HG03439 (cell line): Measurements from ENCODE around the gene CSNK2B.

Source experiments
- ATAC-seq: cut with Tn5 transposase; IDR thresholded peaks from one replicate; pipeline ENCODE4 v1.9.1; 2021; ENCODE audit warnings: mild to moderate bottlenecking, moderate library complexity; ENCODE audit not compliant: unreplicated experiment

Gene CSNK2B

DNA sequence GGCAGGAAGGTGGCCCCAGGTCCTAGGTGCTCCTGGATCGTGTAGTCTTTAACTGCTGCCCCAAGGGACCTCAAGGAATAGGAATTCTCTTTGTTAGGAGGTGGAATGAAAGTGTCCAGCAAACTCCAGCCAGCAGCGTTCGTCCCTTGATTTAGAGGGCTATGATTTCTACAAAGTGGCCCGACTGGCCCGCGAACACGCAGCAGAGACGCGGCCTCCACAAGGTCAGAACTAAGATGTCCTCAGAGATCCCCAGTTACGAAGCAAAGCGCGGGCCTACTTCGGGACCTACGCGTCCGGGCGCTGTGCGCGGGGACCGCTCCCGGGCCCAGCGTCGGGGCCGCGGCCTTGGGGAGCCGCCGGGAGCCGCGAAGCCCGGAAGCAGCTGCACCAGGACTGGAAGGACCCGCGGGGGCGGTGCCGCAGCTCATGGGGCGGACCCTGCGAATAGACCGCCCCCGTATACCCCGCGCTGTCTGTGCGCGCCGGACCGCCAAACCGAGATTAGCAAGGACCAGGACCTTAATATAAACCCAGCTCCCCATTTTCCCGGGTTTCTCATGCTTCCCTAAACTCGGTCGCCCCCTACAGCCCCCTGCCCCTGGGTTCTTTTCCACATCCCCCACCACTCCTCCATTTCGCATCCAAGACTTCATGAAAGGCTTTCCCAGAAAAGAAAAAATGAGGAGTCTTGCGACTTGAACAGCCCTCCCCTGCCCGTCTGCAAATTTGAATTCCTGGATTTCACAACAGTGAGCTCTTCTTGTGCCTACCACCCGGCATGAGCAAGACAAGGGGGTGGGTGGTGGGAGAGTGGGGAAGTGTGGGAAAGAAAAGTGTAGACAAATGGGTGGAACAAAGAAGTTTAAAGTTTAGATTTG is 5.3 kb upstream of the CSNK2B start, which contains the start of gene C6orf47:
C6orf47 (minus strand) TSS at position 398 of the 881 bp plus-strand sequence. CDS start 831 bp downstream, outside the sequence.
- peak; percentile 37 for ATAC-seq

DNA sequence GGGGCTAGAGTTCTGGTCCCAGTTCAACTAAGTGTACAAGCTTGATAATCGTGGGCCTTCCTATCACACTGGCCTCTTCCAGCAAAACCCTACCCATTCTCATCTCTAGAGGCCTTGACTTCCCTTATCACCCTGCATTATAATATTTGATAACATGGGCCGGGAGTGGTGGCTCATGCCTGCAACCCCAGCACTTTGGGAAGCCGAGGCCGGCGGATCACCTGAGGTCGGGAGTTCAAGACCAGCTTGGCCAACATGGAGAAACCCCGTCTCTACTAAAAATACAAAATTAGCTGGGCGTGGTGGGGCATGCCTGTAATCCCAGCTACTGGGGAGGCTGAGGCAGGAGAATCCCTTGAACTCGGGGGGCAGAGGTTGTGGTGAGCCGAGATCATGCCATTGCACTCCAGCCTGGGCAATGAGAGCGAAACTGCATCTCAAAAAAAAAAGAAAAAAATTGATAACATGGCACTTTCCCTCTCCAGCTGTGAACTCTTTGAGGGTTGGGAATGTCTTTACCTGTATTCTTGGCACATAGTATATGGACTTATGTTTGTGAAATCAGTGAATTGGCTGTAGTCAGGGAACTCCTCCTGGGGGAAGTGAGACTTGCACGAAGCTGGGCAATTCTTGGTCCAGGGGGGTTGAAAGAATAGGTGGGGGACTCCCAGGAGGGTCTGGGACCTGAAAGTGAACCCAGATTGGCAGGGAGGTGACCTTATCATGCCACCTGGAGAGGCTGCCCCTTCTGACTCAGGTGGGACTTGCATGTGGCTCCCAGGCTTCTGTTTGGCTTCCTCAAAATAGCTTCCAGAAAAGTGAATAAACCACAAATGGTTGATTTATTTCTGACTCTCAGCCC is 4.4 kb upstream of the CSNK2B start:
- no peak for ATAC-seq

DNA sequence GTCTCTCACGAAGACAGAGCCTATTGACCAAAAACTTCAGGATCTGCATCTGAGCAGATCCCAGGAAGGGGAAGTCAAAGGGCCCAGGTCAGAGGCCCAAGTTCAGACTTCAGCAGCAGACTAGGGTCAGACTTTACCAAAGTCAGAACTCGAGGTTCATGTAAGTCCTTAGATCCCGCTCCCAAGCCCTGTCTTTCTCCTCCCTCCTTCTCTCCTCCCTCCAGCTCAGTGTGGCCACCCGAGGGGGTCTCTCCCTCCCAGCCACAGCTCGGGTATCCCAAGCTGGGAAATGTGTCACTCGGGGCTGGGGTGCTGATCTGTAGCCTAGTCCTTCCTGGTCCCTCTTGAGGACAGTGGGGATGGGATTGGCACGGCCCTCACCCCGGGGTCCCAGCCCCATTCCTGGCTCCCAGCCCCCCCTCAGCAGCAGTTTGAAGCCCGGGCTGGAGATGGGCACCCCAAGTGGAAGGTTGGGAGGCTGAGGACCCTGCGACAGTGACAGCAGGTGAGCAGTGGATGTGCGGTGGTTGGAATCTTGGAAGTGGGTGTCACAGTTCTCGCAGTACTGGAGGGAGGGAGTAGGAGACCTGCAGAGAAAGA is 3.7 kb upstream of the CSNK2B start:
- ATAC-seq: no peak

DNA sequence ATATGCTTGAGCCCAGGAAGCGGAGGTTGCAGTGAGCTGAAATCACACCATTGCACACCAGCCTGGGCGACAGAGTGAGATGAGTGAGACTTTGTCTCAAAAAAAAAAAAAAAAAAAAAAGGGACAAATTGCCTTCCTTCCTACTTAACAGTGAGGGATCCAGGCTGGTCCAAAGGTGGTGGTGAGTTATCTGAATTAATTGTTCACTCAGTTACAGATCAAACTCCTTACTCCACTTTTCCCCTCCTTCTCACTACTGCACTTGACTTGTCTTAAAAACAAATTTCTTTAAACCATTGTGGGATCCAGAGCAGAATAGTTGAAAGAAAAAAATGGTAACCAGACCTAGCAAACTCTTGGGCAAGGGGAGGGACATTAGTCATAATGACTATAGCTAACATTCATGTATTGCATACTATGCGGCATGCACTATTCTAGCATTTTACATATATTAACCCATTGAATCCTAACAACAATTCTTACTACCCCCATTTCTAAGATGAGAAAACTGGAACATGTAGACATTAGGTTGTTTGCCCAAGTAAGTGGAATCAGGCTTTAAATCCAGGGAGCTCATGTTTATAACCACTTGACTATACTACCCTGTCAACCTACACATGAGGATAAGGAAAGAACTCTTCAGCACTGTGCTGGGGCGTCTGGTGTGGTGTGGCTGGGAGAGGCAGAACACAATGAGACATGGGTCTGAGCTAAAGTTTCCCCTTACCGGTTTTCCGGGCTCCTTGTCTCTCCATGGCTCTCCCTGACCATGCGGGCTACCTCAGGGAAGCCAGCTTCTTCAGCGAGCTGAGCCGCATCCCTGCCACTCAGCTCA is 2.5 kb upstream of the CSNK2B start:
- ATAC-seq: no peak

DNA sequence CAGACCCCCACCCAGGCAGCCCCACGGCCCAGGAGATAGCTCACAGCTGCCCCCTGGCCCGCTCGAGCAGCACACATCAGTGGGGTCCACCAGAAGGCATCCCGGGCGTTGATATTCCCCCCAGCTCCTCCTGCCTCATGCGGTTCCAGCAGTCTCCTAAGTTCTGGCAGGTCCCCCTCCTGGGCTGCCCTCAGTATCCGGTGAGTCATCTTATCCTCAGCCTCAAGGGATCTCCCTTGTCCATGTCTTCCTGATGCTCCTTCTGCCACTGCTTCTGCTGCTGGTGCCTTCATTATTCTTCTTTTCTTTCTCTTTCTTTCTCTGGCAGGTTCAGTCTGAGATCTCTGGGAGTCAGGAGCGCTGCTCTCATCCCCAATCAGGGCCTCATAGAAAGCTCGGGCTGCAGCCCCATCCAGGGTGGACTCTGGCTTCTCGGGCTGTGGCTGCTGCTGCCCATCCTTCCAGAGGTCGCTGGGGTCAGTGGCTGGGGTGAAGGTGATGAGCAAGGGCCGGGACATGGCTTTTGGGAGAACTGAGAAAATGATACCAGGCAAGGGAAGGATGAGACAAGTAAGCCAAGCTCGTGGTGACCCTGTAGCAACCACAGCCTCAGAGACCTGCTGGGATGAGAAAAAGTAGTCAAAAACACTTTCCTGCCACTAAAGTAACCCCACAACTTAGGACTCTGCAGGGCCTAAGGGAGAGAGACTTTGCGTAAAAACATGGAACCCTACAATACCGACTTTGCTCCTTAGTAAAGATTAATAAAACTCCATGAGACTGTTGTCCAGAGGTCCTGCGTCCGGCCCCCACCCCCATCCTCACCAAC is 1.7 kb upstream of the CSNK2B start:
- peak; percentile 3 for ATAC-seq

DNA sequence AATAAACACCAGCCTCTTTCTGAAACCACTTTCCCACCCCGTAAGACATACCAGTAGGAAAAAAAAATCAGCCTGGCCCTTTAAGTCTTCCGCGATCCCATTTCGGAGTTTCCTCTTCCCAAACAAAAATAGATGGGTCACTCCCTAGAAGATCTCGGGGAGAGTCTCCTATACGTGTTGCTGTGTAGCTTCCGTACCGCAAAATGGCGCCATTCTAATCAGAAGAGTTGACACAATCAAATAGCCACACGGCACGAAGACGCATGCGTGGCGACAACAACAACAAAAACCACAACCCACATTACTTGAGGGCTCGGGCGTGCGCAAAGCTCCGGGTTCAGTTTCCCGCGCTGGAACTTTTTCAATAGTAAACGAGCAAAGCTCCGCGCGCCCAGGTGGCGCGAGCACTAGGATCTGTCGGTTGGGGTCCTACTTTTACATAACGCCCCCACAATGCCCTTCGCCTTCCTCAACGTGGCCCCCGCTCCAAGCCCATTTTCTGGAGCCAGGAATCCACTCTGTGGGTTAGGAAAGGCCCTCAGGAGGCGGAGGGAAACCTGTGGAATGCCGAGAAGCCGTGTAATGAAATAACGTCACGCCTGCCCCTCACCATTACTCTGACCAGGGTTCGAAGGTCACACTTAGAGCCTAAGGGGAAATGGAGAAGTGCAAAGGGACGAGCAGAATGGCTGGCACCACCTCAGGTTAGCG is 935 bp upstream of the CSNK2B start, which contains the start of gene GPANK1:
GPANK1 (minus strand) TSS at position 208 of the 711 bp plus-strand sequence. CDS start 519 bp downstream, outside the sequence.
- ATAC-seq: peak; percentile 38

DNA sequence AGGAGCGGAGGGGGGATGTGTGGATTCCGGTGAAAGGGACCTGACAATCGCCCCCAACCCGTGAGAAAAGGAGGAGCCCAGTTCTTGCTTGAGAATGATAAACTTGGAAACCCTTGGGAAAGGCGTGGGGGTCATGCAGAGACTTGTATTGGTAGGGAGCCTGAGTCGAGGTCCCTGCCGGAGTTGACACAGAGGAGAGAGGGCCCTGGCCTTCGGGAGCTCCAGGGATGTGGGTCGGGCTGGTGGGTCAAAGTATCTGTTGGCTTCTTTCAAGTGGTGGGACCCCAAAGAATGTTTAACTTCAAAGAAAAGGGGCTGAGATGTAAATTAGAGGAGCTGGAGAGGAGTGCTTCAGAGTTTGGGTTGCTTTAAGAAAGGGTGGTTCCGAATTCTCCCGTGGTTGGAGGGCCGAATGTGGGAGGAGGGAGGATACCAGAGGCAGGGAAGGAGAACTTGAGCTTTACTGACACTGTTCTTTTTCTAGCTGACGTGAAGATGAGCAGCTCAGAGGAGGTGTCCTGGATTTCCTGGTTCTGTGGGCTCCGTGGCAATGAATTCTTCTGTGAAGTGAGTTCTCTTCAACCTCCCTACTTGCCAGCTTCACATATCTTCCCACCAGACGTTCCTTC is 571 bp downstream of the CSNK2B start:
- ATAC-seq: no peak

DNA sequence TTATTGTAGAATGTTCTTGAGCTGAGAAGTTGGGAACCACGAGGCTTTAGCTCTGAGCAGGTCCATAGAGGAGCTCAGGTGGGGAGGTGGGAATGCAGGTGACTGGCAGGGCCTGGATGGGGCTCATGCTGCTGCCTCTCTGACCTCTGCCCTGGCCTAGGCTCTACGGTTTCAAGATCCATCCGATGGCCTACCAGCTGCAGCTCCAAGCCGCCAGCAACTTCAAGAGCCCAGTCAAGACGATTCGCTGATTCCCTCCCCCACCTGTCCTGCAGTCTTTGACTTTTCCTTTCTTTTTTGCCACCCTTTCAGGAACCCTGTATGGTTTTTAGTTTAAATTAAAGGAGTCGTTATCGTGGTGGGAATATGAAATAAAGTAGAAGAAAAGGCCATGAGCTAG is 3.8 kb downstream of the CSNK2B start, which contains the start of gene LY6G5B:
LY6G5B (plus strand) TSS at position 301 of the 400 bp plus-strand sequence. CDS start 975 bp downstream, outside the sequence.
- no peak for ATAC-seq

DNA sequence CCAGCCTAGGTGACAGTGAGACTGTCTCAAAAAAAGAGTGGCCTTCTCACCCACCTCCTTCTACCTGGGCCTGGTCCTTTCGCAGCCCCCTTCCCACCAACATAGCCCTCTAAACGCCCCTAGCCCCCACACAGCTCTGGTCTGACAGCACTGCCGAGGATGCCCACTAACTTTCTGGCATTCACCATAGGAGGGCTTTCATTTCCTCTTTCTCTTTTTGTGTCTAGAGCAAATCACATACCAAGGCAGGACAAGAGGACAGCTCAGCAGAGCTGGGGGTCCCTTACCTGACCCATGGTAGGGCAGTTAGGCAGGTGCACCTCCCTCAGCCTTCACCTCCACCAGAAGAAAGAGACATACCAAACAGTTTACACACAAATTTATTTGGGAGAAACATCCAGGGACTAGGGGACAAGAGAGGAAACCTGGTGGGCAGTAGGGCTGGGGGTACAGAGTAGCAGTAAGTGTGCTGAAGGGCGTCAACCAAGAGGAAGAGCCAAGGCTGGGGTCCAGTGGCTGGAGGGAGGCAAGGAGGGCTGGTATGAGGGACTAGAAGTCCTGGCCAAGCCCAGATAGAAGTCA is 10.5 kb downstream of the CSNK2B start:
- ATAC-seq: no peak

DNA sequence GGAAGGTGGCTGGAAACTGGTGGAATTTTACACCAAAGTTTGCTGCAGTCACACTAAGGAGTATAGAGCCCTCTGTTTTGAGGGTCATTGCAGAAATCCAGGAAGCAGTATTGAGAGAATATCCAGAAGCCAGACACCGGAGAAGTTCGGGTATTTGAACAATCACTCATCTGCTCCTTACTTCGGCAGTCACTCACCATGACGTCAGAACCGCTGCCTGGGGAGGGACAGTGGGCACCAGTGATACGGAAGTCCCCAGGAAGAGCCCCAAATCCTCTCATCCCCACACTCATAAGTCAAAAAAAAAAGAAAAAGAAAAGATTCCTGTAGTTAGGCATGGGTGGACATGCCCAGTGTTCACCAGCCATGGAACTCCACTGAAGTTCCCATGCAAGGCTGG is 11.0 kb downstream of the CSNK2B start:
- no peak for ATAC-seq

DNA sequence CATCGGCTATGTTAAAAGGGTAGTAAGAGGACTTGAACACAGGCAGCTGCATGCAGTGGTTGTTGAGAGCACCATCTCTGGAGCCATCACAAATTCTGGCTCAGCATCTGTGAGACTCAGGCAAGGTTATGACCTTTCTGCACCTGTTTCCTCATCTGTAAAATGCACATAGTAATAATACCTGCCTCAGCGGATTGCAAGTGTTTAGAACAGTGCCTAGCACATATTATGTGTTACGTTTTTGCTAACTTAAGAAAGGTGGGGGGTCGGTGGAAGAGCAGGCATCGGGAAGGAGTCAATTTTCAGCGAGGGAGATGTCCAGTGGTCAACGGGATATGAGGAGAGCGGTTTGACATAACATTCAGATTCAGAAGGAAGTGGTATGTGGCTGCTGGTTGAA is 12.1 kb downstream of the CSNK2B start:
- ATAC-seq: no peak

DNA sequence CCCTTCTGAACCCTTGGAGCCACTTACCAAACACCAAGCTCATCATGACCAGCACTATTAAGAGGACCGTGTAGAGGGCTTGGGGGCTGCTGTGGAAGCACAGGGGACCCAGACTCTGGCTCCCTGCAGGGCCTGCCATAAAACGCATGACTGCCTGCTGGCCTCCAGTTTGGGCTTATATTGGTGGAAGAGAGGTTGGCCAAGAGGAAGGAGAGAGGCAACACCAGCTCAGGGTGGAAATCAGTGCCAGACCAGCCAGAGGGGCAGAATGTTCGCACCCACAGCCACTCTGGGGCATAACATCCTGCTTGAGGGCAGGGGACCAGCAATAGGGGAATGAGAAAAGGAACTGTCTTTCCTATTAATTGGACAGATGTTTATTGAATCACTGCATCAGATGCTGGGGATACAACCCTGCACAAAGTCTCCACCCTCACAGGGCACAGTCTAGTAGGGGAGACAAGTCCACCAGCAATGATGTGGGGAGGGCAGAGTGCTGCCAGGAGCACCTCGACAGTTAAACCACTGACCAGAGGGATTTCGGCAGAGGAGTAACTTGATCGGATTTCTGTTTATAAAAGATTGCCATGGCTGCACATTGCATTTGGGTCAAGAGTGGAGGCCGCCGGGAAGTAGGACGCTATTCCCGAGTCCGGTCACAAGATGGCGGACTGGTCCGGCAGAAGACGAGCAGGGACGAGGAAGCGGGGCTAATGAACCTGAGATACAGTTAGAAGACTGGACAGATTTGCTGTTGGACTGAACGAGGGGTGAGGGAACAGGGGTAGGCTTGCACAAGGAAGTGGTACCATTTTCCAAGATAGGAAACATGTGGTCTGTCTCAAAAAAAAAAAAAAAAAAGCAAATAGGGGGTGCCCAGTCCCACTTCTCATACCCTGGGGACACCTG is 14.6 kb downstream of the CSNK2B start, which contains the start of gene LY6G5C:
LY6G5C (minus strand) TSS at position 842 of the 909 bp plus-strand sequence; CDS start at position 148, 694 bp downstream.
- no peak for ATAC-seq

DNA sequence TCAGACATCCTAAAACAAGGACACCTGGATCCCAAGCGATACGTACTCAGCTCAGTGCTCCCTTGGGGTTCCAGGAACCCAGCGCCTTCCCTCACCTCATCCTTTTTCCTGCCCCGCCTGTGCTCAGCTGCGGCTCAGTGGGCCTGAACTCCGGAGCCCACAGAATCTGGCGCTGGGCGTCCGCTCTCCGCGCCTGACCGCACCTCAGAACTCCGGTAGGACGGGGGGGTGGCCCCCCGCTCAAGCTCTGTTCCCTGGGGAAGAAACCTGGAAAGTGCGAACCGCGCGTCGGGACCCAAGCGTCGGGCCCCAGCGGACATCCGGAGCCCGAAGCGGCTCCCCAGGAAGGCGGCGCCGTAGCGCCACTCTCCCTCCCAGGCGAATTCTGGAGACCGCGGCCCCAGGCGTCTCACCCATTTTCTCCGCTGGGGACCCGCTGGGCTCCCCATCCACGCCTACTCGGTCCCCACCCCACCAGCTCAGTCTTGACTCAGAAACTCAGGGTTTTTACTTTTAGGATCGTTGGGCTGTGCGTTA is 15.3 kb downstream of the CSNK2B start:
- no peak for ATAC-seq

DNA sequence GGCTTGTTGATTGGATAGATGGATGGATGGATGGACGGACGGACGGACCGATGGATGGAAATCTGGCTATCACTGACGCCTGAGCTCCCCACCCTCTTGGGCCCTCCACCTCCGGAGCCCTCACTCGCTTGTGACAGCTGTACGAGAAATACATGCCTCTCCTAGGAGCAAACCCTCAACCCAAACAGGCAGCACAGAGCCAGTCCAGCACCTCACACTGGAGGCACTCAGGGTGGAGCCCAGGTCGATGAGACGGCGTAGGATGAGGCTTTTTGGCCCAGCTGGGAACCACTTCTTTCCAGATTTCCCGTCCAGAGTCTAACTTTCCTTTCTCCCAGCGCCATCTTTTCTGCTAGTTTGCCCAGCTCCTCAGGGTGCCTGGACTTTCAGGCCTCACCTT is 17.7 kb downstream of the CSNK2B start:
- ATAC-seq: no peak

DNA sequence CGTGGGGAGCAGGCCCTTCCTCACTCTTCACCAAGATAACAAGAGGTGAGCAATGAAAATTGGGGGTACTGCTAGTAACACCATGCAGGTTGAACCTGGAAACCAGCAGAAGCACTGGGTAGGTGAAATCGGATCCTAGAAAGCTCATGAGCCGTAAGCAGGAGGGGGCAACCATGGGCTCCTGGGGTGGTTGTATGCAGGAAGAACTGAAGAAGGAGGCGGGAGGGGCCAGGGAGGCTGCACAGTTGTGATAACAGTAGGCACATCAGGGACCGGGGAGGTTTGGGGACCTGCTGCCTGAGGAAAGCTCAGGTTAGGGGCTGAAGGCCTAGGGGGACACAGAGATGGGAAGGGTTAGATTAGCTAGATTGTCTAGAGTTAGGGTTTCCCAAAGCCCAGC is 20.6 kb downstream of the CSNK2B start:
- no peak for ATAC-seq

DNA sequence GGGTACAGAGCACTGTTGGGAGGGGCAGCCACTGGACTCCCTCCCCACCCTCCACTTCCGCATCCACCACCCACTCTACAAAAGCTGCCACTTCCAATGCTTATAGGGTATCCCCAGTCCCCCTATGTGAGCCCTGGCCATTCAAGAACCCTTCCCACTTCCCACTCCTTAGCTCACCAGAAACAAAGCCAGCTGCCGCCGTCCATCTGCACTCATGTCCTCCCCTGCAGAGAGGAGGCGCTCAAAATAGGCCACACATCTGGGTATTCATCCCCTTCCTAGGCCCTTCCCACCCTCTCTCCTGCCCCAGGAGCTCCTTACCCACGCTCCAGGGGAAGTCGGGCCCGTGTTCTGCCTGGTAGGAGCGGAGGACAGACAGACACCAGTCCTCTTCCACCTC is 21.4 kb downstream of the CSNK2B start:
- no peak for ATAC-seq
